Measurements from ENCODE around the gene SLK.

Gene SLK

GRCh38 chr10:103995134-103995533, 28.2 kb downstream of the SLK start:
- DNase-seq: no peak
- whole genome bisulfite sequencing (ENCODE audit: insufficient coverage): no CpG with 5 or more reads among the region's 1 CpG
- CTCF ChIA-PET: interaction anchor here (1.2 kb wide), 1 partner anchor 12 kb away, joined by 3 read pairs; no protein-coding TSS in a partner anchor

GRCh38 chr10:103998805-103999204, 31.9 kb downstream of the SLK start:
- no peak for DNase-seq
- ChIA-PET POLR2A (no interaction called here), CTCF (interaction anchor here (1.2 to 1.6 kb wide), 3 partner anchors 13 to 109 kb away, joined by 3 to 5 read pairs (median 4); no protein-coding TSS in a partner anchor)
- H3K4me1 ChIP-seq (ENCODE audit: control extremely low read depth in 1 of 4, control insufficient read depth in 4 of 4, insufficient read depth in 4 of 4, low read length in 3 of 4): no peaks in the 10 kb centered on the region
- no peaks in the 10 kb centered on the region for H3K27me3 ChIP-seq (replicated peaks in 2 of 5; ENCODE audit: control insufficient read depth in 4 of 5, insufficient read depth in 5 of 5, low read length in 4 of 5)
- H3K4me3 ChIP-seq (ENCODE audit: control insufficient read depth in 1 of 7, extremely low read depth in 1 of 7, insufficient read depth in 4 of 7, low read depth in 2 of 7, low read length in 6 of 7): no peak overlapping the region
- no peaks in the 10 kb centered on the region for H3K9me3 ChIP-seq (ENCODE audit: control extremely low read depth in 1 of 5, control insufficient read depth in 4 of 5, insufficient read depth in 2 of 5, low read depth in 1 of 5, low read length in 4 of 5)
- no CpG with 5 or more reads among the region's 2 CpGs for WGBS (ENCODE audit: insufficient coverage)
- H3K36me3 ChIP-seq (ENCODE audit: control insufficient read depth in 4 of 4, insufficient read depth in 4 of 4, low read length in 3 of 4): peaks cover 23 to 67% (median 42%) of the 10 kb centered on the region in 4 experiments
- H3K27ac ChIP-seq (ENCODE audit: insufficient read depth in 1 of 2, low read depth in 1 of 2, low read length in 2 of 2, poor library complexity in 1 of 2, severe bottlenecking in 2 of 2): no peak overlapping the region

More at GRCh38 chr10:103995134-103995533, 28.2 kb downstream of the SLK start:
- H3K27ac ChIP-seq (ENCODE audit: insufficient read depth in 1 of 2, low read depth in 1 of 2, low read length in 2 of 2, poor library complexity in 1 of 2, severe bottlenecking in 2 of 2): no peak overlapping the region
- H3K36me3 ChIP-seq (ENCODE audit: control insufficient read depth in 4 of 4, insufficient read depth in 4 of 4, low read length in 3 of 4): peaks cover 8 to 53% (median 25%) of the 10 kb centered on the region in 4 experiments
- POLR2A ChIA-PET: interaction anchor here (1.0 kb wide), 1 partner anchor 12 kb away, joined by 3 read pairs; no protein-coding TSS in a partner anchor
- no peak overlapping the region for H3K4me3 ChIP-seq (ENCODE audit: control insufficient read depth in 1 of 7, extremely low read depth in 1 of 7, insufficient read depth in 4 of 7, low read depth in 2 of 7, low read length in 6 of 7)
- no peaks in the 10 kb centered on the region for H3K4me1 ChIP-seq (ENCODE audit: control extremely low read depth in 1 of 4, control insufficient read depth in 4 of 4, insufficient read depth in 4 of 4, low read length in 3 of 4)
- no peaks in the 10 kb centered on the region for H3K27me3 ChIP-seq (replicated peaks in 2 of 5; ENCODE audit: control insufficient read depth in 4 of 5, insufficient read depth in 5 of 5, low read length in 4 of 5)
- no peaks in the 10 kb centered on the region for H3K9me3 ChIP-seq (ENCODE audit: control extremely low read depth in 1 of 5, control insufficient read depth in 4 of 5, insufficient read depth in 2 of 5, low read depth in 1 of 5, low read length in 4 of 5)

DNA sequence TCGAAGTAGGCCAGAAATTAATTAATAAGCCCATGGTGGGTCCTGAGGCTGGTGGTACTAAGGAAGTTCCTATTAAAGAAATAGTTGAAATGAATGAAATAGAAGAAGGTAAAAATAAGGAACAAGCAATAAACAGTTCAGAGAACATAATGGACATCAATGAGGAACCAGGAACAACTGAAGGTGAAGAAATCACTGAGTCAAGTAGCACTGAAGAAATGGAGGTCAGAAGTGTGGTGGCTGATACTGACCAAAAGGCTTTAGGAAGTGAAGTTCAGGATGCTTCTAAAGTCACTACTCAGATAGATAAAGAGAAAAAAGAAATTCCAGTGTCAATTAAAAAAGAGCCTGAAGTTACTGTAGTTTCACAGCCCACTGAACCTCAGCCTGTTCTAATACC, 36.0 kb downstream of the SLK start:
- Histone ChIP-seq H3K36me3 (ENCODE audit: control insufficient read depth in 4 of 4, insufficient read depth in 4 of 4, low read length in 3 of 4) (peaks cover 28 to 75% (median 54%) of the 10 kb centered on the region in 4 experiments), H3K9me3 (ENCODE audit: control extremely low read depth in 1 of 5, control insufficient read depth in 4 of 5, insufficient read depth in 2 of 5, low read depth in 1 of 5, low read length in 4 of 5) (no peaks in the 10 kb centered on the region), H3K27me3 (replicated peaks in 2 of 5; ENCODE audit: control insufficient read depth in 4 of 5, insufficient read depth in 5 of 5, low read length in 4 of 5) (no peaks in the 10 kb centered on the region), H3K4me3 (ENCODE audit: control insufficient read depth in 1 of 7, extremely low read depth in 1 of 7, insufficient read depth in 4 of 7, low read depth in 2 of 7, low read length in 6 of 7) (no peak overlapping the region), H3K4me1 (ENCODE audit: control extremely low read depth in 1 of 4, control insufficient read depth in 4 of 4, insufficient read depth in 4 of 4, low read length in 3 of 4) (no peaks in the 10 kb centered on the region), H3K27ac (ENCODE audit: insufficient read depth in 1 of 2, low read depth in 1 of 2, low read length in 2 of 2, poor library complexity in 1 of 2, severe bottlenecking in 2 of 2) (no peak overlapping the region)
- DNase-seq: no peak
- ChIA-PET POLR2A (no interaction called here), CTCF (interaction anchor here (2.0 kb wide), 1 partner anchor 19 kb away, joined by 4 read pairs; no protein-coding TSS in a partner anchor)
- WGBS (ENCODE audit: insufficient coverage): 100% methylated on average over 1 of the region's 1 CpG

- ChIA-PET POLR2A (interaction anchor here (0.6 kb wide), 1 partner anchor 109 kb away, joined by 3 read pairs; no protein-coding TSS in a partner anchor), CTCF (interaction anchor here (1.3 kb wide), 1 partner anchor 83 kb away, joined by 4 read pairs; no protein-coding TSS in a partner anchor)
- no peak for DNase-seq
- Histone ChIP-seq H3K9me3 (ENCODE audit: control extremely low read depth in 1 of 5, control insufficient read depth in 4 of 5, insufficient read depth in 2 of 5, low read depth in 1 of 5, low read length in 4 of 5) (no peaks in the 10 kb centered on the region), H3K27me3 (replicated peaks in 2 of 5; ENCODE audit: control insufficient read depth in 4 of 5, insufficient read depth in 5 of 5, low read length in 4 of 5) (no peaks in the 10 kb centered on the region), H3K4me1 (ENCODE audit: control extremely low read depth in 1 of 4, control insufficient read depth in 4 of 4, insufficient read depth in 4 of 4, low read length in 3 of 4) (no peaks in the 10 kb centered on the region), H3K27ac (ENCODE audit: insufficient read depth in 1 of 2, low read depth in 1 of 2, low read length in 2 of 2, poor library complexity in 1 of 2, severe bottlenecking in 2 of 2) (no peak overlapping the region), H3K36me3 (ENCODE audit: control insufficient read depth in 4 of 4, insufficient read depth in 4 of 4, low read length in 3 of 4) (peaks cover 26 to 67% (median 50%) of the 10 kb centered on the region in 4 experiments), H3K4me3 (ENCODE audit: control insufficient read depth in 1 of 7, extremely low read depth in 1 of 7, insufficient read depth in 4 of 7, low read depth in 2 of 7, low read length in 6 of 7) (no peak overlapping the region)
- WGBS (ENCODE audit: insufficient coverage): 97% methylated on average over 3 of the region's 8 CpGs
Measured at GRCh38 chr10:104005172-104005863, 38.4 kb downstream of the SLK start.

- ChIA-PET POLR2A (interaction anchor here (0.5 kb wide), 1 partner anchor 11 kb away, joined by 3 read pairs; no protein-coding TSS in a partner anchor), CTCF (interaction anchor here (0.7 to 1.8 kb wide), 5 partner anchors 12 to 125 kb away, joined by 3 to 8 read pairs (median 3); no protein-coding TSS in a partner anchor)
- Histone ChIP-seq H3K9me3 (ENCODE audit: control extremely low read depth in 1 of 5, control insufficient read depth in 4 of 5, insufficient read depth in 2 of 5, low read depth in 1 of 5, low read length in 4 of 5) (no peaks in the 10 kb centered on the region), H3K27ac (ENCODE audit: insufficient read depth in 1 of 2, low read depth in 1 of 2, low read length in 2 of 2, poor library complexity in 1 of 2, severe bottlenecking in 2 of 2) (no peak overlapping the region), H3K4me1 (ENCODE audit: control extremely low read depth in 1 of 4, control insufficient read depth in 4 of 4, insufficient read depth in 4 of 4, low read length in 3 of 4) (no peaks in the 10 kb centered on the region), H3K27me3 (replicated peaks in 2 of 5; ENCODE audit: control insufficient read depth in 4 of 5, insufficient read depth in 5 of 5, low read length in 4 of 5) (no peaks in the 10 kb centered on the region), H3K36me3 (ENCODE audit: control insufficient read depth in 4 of 4, insufficient read depth in 4 of 4, low read length in 3 of 4) (peaks cover 16 to 38% (median 29%) of the 10 kb centered on the region in 4 experiments), H3K4me3 (ENCODE audit: control insufficient read depth in 1 of 7, extremely low read depth in 1 of 7, insufficient read depth in 4 of 7, low read depth in 2 of 7, low read length in 6 of 7) (no peak overlapping the region)
- no peak for DNase-seq
- WGBS (ENCODE audit: insufficient coverage): no CpG with 5 or more reads among the region's 2 CpGs
Measured at GRCh38 chr10:104011904-104012303, 45.0 kb downstream of the SLK start.

- no peak overlapping the region for H3K4me3 ChIP-seq (ENCODE audit: control insufficient read depth in 1 of 7, extremely low read depth in 1 of 7, insufficient read depth in 4 of 7, low read depth in 2 of 7, low read length in 6 of 7)
- no peak for DNase-seq
- H3K36me3 ChIP-seq (ENCODE audit: control insufficient read depth in 4 of 4, insufficient read depth in 4 of 4, low read length in 3 of 4): peaks cover 17 to 39% (median 25%) of the 10 kb centered on the region in 4 experiments
- no peaks in the 10 kb centered on the region for H3K27me3 ChIP-seq (replicated peaks in 2 of 5; ENCODE audit: control insufficient read depth in 4 of 5, insufficient read depth in 5 of 5, low read length in 4 of 5)
- ChIA-PET CTCF (interaction anchor here (1.0 kb wide), 1 partner anchor 8 kb away, joined by 4 read pairs; no protein-coding TSS in a partner anchor), POLR2A (no interaction called here)
- WGBS (ENCODE audit: insufficient coverage): 100% methylated on average over 4 of the region's 4 CpGs
- H3K4me1 ChIP-seq (ENCODE audit: control extremely low read depth in 1 of 4, control insufficient read depth in 4 of 4, insufficient read depth in 4 of 4, low read length in 3 of 4): no peaks in the 10 kb centered on the region
- no peaks in the 10 kb centered on the region for H3K9me3 ChIP-seq (ENCODE audit: control extremely low read depth in 1 of 5, control insufficient read depth in 4 of 5, insufficient read depth in 2 of 5, low read depth in 1 of 5, low read length in 4 of 5)
- H3K27ac ChIP-seq (ENCODE audit: insufficient read depth in 1 of 2, low read depth in 1 of 2, low read length in 2 of 2, poor library complexity in 1 of 2, severe bottlenecking in 2 of 2): no peak overlapping the region
Measured at GRCh38 chr10:104013489-104013888, 46.5 kb downstream of the SLK start.

GRCh38 chr10:104014176-104014575, 47.2 kb downstream of the SLK start:
- WGBS (ENCODE audit: insufficient coverage): no CpG with 5 or more reads among the region's 2 CpGs
- no peak overlapping the region for H3K27ac ChIP-seq (ENCODE audit: insufficient read depth in 1 of 2, low read depth in 1 of 2, low read length in 2 of 2, poor library complexity in 1 of 2, severe bottlenecking in 2 of 2)
- H3K36me3 ChIP-seq (ENCODE audit: control insufficient read depth in 4 of 4, insufficient read depth in 4 of 4, low read length in 3 of 4): peaks cover 19 to 45% (median 26%) of the 10 kb centered on the region in 4 experiments
- H3K9me3 ChIP-seq (ENCODE audit: control extremely low read depth in 1 of 5, control insufficient read depth in 4 of 5, insufficient read depth in 2 of 5, low read depth in 1 of 5, low read length in 4 of 5): no peaks in the 10 kb centered on the region
- no peaks in the 10 kb centered on the region for H3K27me3 ChIP-seq (replicated peaks in 2 of 5; ENCODE audit: control insufficient read depth in 4 of 5, insufficient read depth in 5 of 5, low read length in 4 of 5)
- no peaks in the 10 kb centered on the region for H3K4me1 ChIP-seq (ENCODE audit: control extremely low read depth in 1 of 4, control insufficient read depth in 4 of 4, insufficient read depth in 4 of 4, low read length in 3 of 4)
- CTCF ChIA-PET: interaction anchor here (0.7 to 1.6 kb wide), 3 partner anchors 11 to 107 kb away, joined by 3 read pairs; no protein-coding TSS in a partner anchor
- POLR2A ChIA-PET: no interaction called here
- no peak for DNase-seq
- H3K4me3 ChIP-seq (ENCODE audit: control insufficient read depth in 1 of 7, extremely low read depth in 1 of 7, insufficient read depth in 4 of 7, low read depth in 2 of 7, low read length in 6 of 7): no peak overlapping the region
